A549 treated with dexamethasone at 1 μM for 4 hours (cell line): Measurements from ENCODE around the gene GCSAM. TPM values are rescaled to one million over a fixed set of nuclear protein-coding genes. Genes with fewer than 3 reads are reported as not detected.

Experiments used
- total RNA-seq: library from RNA; stranded (reverse); fragments of 200-300 nt; extraction: Qiagen RNA extraction; gene quantifications from 5 replicates; pipeline ENCODE4 v1.2.3, GENCODE V29; 2022

GCSAM gene, protein sequence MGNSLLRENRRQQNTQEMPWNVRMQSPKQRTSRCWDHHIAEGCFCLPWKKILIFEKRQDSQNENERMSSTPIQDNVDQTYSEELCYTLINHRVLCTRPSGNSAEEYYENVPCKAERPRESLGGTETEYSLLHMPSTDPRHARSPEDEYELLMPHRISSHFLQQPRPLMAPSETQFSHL
- not detected in 5 replicates for total RNA-seq

DNA sequence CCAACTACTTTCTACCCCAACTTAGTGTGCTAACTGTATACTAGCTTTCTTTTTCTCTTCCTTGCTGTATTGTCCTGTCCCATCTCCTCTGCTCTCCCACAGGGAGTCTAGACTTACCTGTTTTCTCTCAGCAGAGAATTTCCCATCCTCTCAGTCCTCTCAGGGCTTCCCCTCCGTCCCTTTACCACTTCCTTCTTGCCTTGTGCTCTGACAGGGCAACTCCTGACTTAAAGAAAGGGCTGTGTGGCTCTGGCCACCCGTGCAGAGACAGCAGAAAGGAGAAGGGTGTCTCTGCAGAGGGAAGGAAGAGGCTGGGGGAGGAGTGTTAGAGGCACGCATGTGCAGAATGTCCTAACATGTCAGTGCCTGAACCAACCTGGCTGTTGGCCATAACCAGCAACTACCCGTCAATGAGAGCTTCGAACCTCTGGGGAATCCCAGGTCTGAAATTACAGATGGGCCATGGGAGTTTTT lies at the start of gene GCSAM:
GCSAM (minus strand) TSS at position 274 of the 474 bp plus-strand sequence; CDS start at position 146, 128 bp downstream.

DNA sequence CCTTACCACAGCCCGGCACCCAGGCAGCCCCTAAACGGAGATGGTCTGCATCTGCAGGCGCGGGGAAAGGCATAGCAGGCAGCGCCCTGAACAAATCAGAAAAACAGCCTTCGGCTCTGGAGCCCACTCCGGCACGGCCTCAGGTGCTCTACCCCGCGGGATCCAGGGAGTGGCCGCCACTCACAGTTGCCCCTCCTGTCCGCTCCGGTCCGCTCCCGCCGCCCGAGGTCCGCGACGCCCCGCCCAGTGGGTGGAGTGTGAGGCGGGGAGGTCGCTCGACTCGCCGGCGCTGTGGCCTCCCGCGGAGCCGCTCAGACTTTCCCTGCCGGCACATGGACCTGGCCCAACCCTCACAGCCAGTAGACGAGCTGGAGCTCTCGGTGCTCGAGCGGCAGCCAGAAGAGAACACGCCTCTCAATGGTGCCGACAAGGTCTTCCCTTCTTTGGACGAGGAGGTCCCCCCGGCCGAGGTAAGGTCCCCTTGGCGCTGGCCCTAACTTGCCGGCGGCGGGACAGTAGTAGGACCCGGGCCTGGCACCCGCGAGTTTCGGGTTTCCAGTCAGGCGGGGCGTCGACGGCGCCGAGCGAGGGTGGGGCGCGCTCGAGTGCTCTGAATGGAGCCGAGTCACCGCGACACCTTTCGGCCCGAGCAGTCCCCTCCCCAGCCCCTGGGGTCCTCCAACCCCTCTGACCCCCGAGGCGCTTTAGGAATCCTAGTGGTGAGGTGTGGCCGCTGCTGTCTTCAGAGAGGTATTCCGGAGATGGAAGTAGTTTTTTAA lies 46.8 kb downstream of the GCSAM start, which contains the start of gene C3orf52:
C3orf52 (plus strand) TSS at position 314 of the 779 bp plus-strand sequence; CDS start at position 333, 19 bp downstream.

Other genes with a start within 250 kb of the GCSAM start
- gene ABHD10, start 154.2 kb downstream of the GCSAM start, total RNA-seq, result 15.4 to 18.9 TPM (median 18.3 TPM) in 5 replicates
- not detected in 5 replicates for gene TAGLN3, start 134.3 kb downstream of the GCSAM start, total RNA-seq
- gene TMPRSS7, start 98.5 kb downstream of the GCSAM start, total RNA-seq, result 0.06 to 0.14 TPM (median 0.08 TPM) in 5 replicates
- 8.7 to 11.3 TPM (median 10.4 TPM) in 5 replicates for gene C3orf52, start 46.9 kb downstream of the GCSAM start, total RNA-seq
- gene SLC9C1, start 161.0 kb upstream of the GCSAM start, total RNA-seq, result not detected in 5 replicates
- not detected in 5 replicates for gene CD200, start 199.9 kb upstream of the GCSAM start, total RNA-seq